IMR-90 (cell line): ENCODE data around the gene RASD2. TPM values are rescaled to one million over a fixed set of nuclear protein-coding genes. Genes with fewer than 3 reads are reported as not detected.

ENCODE experiments used
- ATAC-seq: fragments of 200-7000 bp; cut with Tn5 transposase; 2 replicates; pipeline ENCODE4 v1.9.1; 2020; ENCODE audit warnings: low read depth, mild to moderate bottlenecking, moderate library complexity
- BruUV-seq: library from RNA; stranded (reverse); fragments of 400-500 nt; replicated peaks from 2 replicates; lab custom pipeline; 2021; lab: Mats Ljungman, UMichigan
- CTCF ChIA-PET: fragments of 300-600 bp; formaldehyde crosslinking; extraction: SDS; loops from one replicate; lab custom pipeline; 2021; ENCODE audit warnings: antibody characterized with exemption; lab: Yijun Ruan, JAX
- POLR2A ChIA-PET: fragments of 300-600 bp; sonication (Branson Sonifier 250); formaldehyde crosslinking; loops from one replicate; lab custom pipeline; 2022; ENCODE audit warnings: antibody characterized with exemption; ENCODE audit not compliant: unreplicated experiment; lab: Charles Lee
- DNase-seq: peaks from one replicate; pipeline ENCODE4 v3.0.0; 2013
- H2AFZ ChIP-seq: replicated peaks from 2 replicates; pipeline ENCODE3; 2013; ENCODE audit warnings: low read length, mild to moderate bottlenecking; ENCODE audit not compliant: poor library complexity
- H2AK5ac ChIP-seq: 2 replicates; pipeline ENCODE4 v1.6.1; 2013; ENCODE audit warnings: low read depth, low read length, inconsistent platforms
- H2AK9ac ChIP-seq: replicated peaks from 2 replicates; pipeline ENCODE3; 2013; ENCODE audit warnings: mild to moderate bottlenecking, low read depth, low read length, moderate library complexity; ENCODE audit not compliant: poor library complexity
- H2BK120ac ChIP-seq: 2 replicates; pipeline ENCODE4 v1.6.1; 2013; ENCODE audit warnings: low read depth, low read length, inconsistent platforms
- H2BK15ac ChIP-seq: 3 replicates; pipeline ENCODE4 v1.6.1; 2013; ENCODE audit warnings: low read depth, low read length, inconsistent platforms
- H2BK20ac ChIP-seq: 2 replicates; pipeline ENCODE4 v1.6.1; 2013; ENCODE audit warnings: low read depth, mild to moderate bottlenecking, inconsistent platforms, low read length, moderate library complexity
- H2BK5ac ChIP-seq: 2 replicates; pipeline ENCODE4 v1.6.1; 2013; ENCODE audit warnings: mild to moderate bottlenecking, low read depth, low read length, inconsistent platforms; ENCODE audit not compliant: poor library complexity, severe bottlenecking
- H3K14ac ChIP-seq: replicated peaks from 2 replicates; pipeline ENCODE4 v1.6.1; 2013; ENCODE audit warnings: low read depth, low read length, inconsistent platforms
- H3K18ac ChIP-seq: 2 replicates; pipeline ENCODE4 v1.6.1; 2013; ENCODE audit warnings: low read depth, low read length, control low read depth
- H3K23ac ChIP-seq: 2 replicates; pipeline ENCODE4 v1.6.1; 2013; ENCODE audit warnings: low read depth, low read length, inconsistent platforms
- H3K27ac ChIP-seq: 2 replicates; pipeline ENCODE4 v1.5.1; 2013; ENCODE audit warnings: mild to moderate bottlenecking, control low read depth, low read length; ENCODE audit not compliant: insufficient read depth
- H3K27me3 ChIP-seq: 2 replicates; pipeline ENCODE4 v1.6.1; 2013; ENCODE audit warnings: low read length; ENCODE audit not compliant: control insufficient read depth, insufficient read depth
- H3K36me3 ChIP-seq: 2 replicates; pipeline ENCODE4 v1.6.1; 2013; ENCODE audit warnings: low read length, mixed read lengths; ENCODE audit not compliant: control insufficient read depth, insufficient read depth
- H3K4ac ChIP-seq: 2 replicates; pipeline ENCODE4 v1.6.1; 2013; ENCODE audit warnings: low read depth, low read length, inconsistent platforms
- H3K4me1 ChIP-seq: 2 replicates; pipeline ENCODE4 v1.6.1; 2013; ENCODE audit warnings: low read length, mixed read lengths; ENCODE audit not compliant: control insufficient read depth, insufficient read depth
- H3K4me2 ChIP-seq: 2 replicates; pipeline ENCODE4 v1.6.1; 2013; ENCODE audit warnings: low read depth, mild to moderate bottlenecking, control low read depth, low read length, moderate library complexity
- H3K4me3 ChIP-seq: 2 replicates; pipeline ENCODE4 v1.5.1; 2013; ENCODE audit warnings: low read depth, mild to moderate bottlenecking, control low read depth, low read length, moderate library complexity; ENCODE audit not compliant: insufficient read depth
- H3K56ac ChIP-seq: 2 replicates; pipeline ENCODE4 v1.6.1; 2013; ENCODE audit warnings: low read length, inconsistent platforms; ENCODE audit not compliant: insufficient read depth; ENCODE audit errors: extremely low read depth
- H3K79me1 ChIP-seq, 2 experiments: 2 replicates each; pipeline ENCODE4 v1.6.1; 2013; ENCODE audit warnings: low read length in 2 of 2, inconsistent platforms in 1 of 2, low read depth in 1 of 2
- H3K9ac ChIP-seq: 2 replicates; pipeline ENCODE4 v1.6.1; 2013; ENCODE audit warnings: low read depth, low read length, control low read depth
- H3K9me1 ChIP-seq: 2 replicates; pipeline ENCODE4 v1.6.1; 2013; ENCODE audit warnings: low read length, inconsistent platforms; ENCODE audit not compliant: insufficient read depth
- H3K9me3 ChIP-seq: 2 replicates; pipeline ENCODE4 v1.6.1; 2013; ENCODE audit warnings: low read length; ENCODE audit not compliant: control insufficient read depth, insufficient read depth
- H4K20me1 ChIP-seq: 2 replicates; pipeline ENCODE4 v1.6.1; 2013; ENCODE audit warnings: low read length, inconsistent platforms; ENCODE audit not compliant: insufficient read depth
- H4K5ac ChIP-seq: 2 replicates; pipeline ENCODE4 v1.6.1; 2013; ENCODE audit warnings: mild to moderate bottlenecking, low read depth, low read length, control low read depth
- H4K8ac ChIP-seq, 2 experiments: 2 replicates each; pipeline ENCODE4 v1.6.1; 2013; ENCODE audit warnings: low read depth in 2 of 2, low read length in 2 of 2, control low read depth in 1 of 2, inconsistent platforms in 1 of 2
- H4K91ac ChIP-seq: 2 replicates; pipeline ENCODE4 v1.6.1; 2013; ENCODE audit warnings: low read depth, low read length, inconsistent platforms; ENCODE audit not compliant: insufficient read depth
- BHLHE40 ChIP-seq: fragments of 150-350 bp; IDR thresholded peaks from 2 replicates; pipeline ENCODE4 v1.6.1; 2016; ENCODE audit warnings: mild to moderate bottlenecking, low read depth, low read length
- CEBPB ChIP-seq: IDR thresholded peaks from 2 replicates; pipeline ENCODE4 v1.6.1; 2012; ENCODE audit warnings: low read depth, low read length, improper control_type of control experiment
- CHD1 ChIP-seq: IDR thresholded peaks from 2 replicates; pipeline ENCODE4 v1.6.1; 2012; ENCODE audit warnings: low read depth, low read length, improper control_type of control experiment
- FOS ChIP-seq: fragments of 150-350 bp; IDR thresholded peaks from 2 replicates; pipeline ENCODE4 v1.6.1; 2016; ENCODE audit warnings: low read depth, low read length
- MAFK ChIP-seq: IDR thresholded peaks from 2 replicates; pipeline ENCODE4 v1.6.1; 2012; ENCODE audit warnings: low read depth, low read length, improper control_type of control experiment
- NFE2L2 ChIP-seq: fragments of 150-350 bp; IDR thresholded peaks from 2 replicates; pipeline ENCODE4 v1.6.1; 2016; ENCODE audit warnings: low read depth, mild to moderate bottlenecking, low read length
- POLR2A ChIP-seq: IDR thresholded peaks from 2 replicates; pipeline ENCODE4 v1.6.1; 2012; ENCODE audit warnings: mild to moderate bottlenecking, low read depth, low read length
- RAD21 ChIP-seq: IDR thresholded peaks from 2 replicates; pipeline ENCODE4 v1.6.1; 2012; ENCODE audit warnings: low read length, improper control_type of control experiment
- RCOR1 ChIP-seq: IDR thresholded peaks from 2 replicates; pipeline ENCODE4 v1.6.1; 2012; ENCODE audit warnings: mild to moderate bottlenecking, low read length, improper control_type of control experiment; ENCODE audit not compliant: insufficient replicate concordance
- RFX5 ChIP-seq: IDR thresholded peaks from 2 replicates; pipeline ENCODE4 v1.8.0; 2012; ENCODE audit warnings: low read depth, mild to moderate bottlenecking, low read length, moderate library complexity
- WGBS, 2 experiments: methylation state at CpG; one replicate each; pipeline versions ENCODE4 v1.1.5 to v1.1.7; 2013; ENCODE audit warnings: missing lambda C conversion rate in 2 of 2; ENCODE audit not compliant: insufficient read length in 1 of 2; ENCODE audit errors: extremely low coverage in 2 of 2; 5-methylcytosine and 5-hydroxymethylcytosine counted together
- dilution Hi-C: fragments of 300-500 bp; cut with HindIII; formaldehyde crosslinking; loops from one replicate; pipeline ENCODE4 v1.14.3; 2018; ENCODE audit warnings: low sequenced_read_pairs; ENCODE audit not compliant: unreplicated experiment
- in situ Hi-C: fragments of 300-500 bp; cut with MboI; formaldehyde crosslinking; loops from 3 replicates; pipeline ENCODE4 v1.14.3; 2019; ENCODE audit warnings: low sequenced_read_pairs, inconsistent platforms, mixed read lengths
- intact Hi-C: fragments of 100-400 bp; cut with micrococcal nuclease; formaldehyde crosslinking; loops from 2 replicates; pipeline ENCODE4 v1.10.0; 2022
- polyA plus RNA-seq, 3 experiments: library from polyadenylated mRNA; depleted of rRNA; stranded (reverse); fragments of >200 nt; gene quantifications; 2 replicates each; pipeline ENCODE4 v1.2.3, GENCODE V29; 2012; ENCODE audit warnings: low replicate concordance in 1 of 3
- total RNA-seq: library from RNA; depleted of rRNA; stranded (reverse); fragments of >200 nt; gene quantifications from 2 replicates; pipeline ENCODE4 v1.2.3, GENCODE V29; 2012

RASD2 gene
- total and polyA plus RNA-seq, 2 of the 4 experiments (the other 2 are of a cell fraction): under 0.01 to 0.32 TPM

DNA sequence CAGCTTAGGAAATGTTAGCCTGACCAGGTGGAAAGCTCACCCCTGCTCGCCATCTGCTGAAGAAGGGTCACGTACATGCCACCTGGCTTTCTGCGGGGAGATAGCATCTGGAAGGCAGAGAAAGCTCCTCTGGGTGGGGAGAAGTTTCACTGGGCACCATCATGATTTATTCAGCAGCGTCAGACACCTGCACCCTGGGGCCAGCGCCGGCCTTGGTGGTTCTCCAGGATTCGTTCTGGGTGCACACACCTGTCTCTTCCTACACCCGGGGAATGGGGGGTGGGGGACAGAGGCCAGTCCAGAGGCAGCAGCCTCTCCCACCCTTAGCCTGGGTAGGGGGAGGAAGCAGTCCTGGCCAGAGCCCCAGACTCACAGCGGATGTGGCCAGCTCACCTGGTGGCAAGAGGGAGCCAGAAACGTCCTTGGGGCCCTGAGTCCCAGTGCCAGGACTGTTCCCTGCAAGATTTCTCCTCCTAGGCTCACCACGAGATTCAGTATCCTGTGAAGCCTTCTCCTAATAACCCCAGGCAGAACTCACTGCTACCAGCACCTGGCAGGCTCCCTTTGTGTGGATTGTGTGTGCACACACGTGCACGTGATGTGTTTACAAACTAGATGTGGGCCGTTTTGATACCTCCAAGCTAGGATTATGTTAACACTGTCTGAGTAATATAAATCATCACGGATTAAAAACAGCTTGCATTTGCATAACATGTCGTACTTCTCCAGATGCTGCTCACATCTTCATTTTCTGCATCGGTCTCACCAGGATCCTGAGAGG lies 17.3 kb upstream of the RASD2 start:
- CTCF ChIA-PET: no interaction called here

More for the DNA sequence above, 17.3 kb upstream of the RASD2 start:
- no peak overlapping the region for H3K18ac ChIP-seq
- H4K5ac ChIP-seq: no peak overlapping the region
- ATAC-seq: no peak
- no peak overlapping the region for H4K91ac ChIP-seq
- H3K4me3 ChIP-seq: no peak overlapping the region
- POLR2A ChIA-PET: no interaction called here
- dilution Hi-C loops: no loop called here
- H4K8ac ChIP-seq: no peak overlapping the region
- H3K79me1 ChIP-seq: no peaks in the 10 kb centered on the region
- H3K4me2 ChIP-seq: no peak overlapping the region
- no peak overlapping the region for H3K14ac ChIP-seq
- H2BK20ac ChIP-seq: no peak overlapping the region
- no peaks in the 10 kb centered on the region for H3K9me1 ChIP-seq
- H4K20me1 ChIP-seq: no peaks in the 10 kb centered on the region
- intact Hi-C loops: no loop called here
- 0 out of 2 replicates have a peak overlapping the region, but pooled peaks have one; percentile 40 for H2AK5ac ChIP-seq
- DNase-seq: no peak
- no peak overlapping the region for H2BK120ac ChIP-seq
- WGBS, 2 experiments: 79% methylated on average over 3 of the region's 17 CpGs; no CpG with 5 or more reads in 1 of the 2 experiments
- no peak overlapping the region for H3K9ac ChIP-seq
- in situ Hi-C loops: no loop called here
- H3K27me3 ChIP-seq: peaks cover 26% of the 10 kb centered on the region
- TF ChIP-seq RAD21 (no peak), NFE2L2 (no peak), RFX5 (no peak), MAFK (no peak), CEBPB (no peak), CHD1 (no peak), FOS (no peak), POLR2A (no peak), RCOR1 (no peak), BHLHE40 (no peak)
- H2AFZ ChIP-seq: no peak overlapping the region
- H3K36me3 ChIP-seq: no peaks in the 10 kb centered on the region
- peaks cover 3% of the 10 kb centered on the region; the same call in 1 of the 2 replicates for H3K4me1 ChIP-seq
- BruUV-seq: no TSS peak
- H3K56ac ChIP-seq: no peak overlapping the region
- no peak overlapping the region for H3K27ac ChIP-seq
- H3K4ac ChIP-seq: no peak overlapping the region
- no peak overlapping the region for H2AK9ac ChIP-seq
- no peak overlapping the region for H2BK15ac ChIP-seq
- no peak overlapping the region for H3K23ac ChIP-seq
- no peak overlapping the region for H2BK5ac ChIP-seq
- H3K9me3 ChIP-seq: no peaks in the 10 kb centered on the region
